ENCODE data around the gene TMEM8B.
"Not testable (repeated sequence)": the region's sequence is repeated elsewhere in the genome, so short reads cannot be mapped to it uniquely, and the experiment has no call there.

TMEM8B gene

GRCh38 chr9:35908504-35909125 lies 79.6 kb downstream of the TMEM8B start:
- no peak for DNase-seq

- DNase-seq: no peak
Measured at GRCh38 chr9:35909274-35909673, 80.2 kb downstream of the TMEM8B start, which contains the start of gene SPAAR. Gene SPAAR, plus strand, starts transcription at chr9:35909490. Its CDS starts 974 bp downstream, at chr9:35910464.

GRCh38 chr9:35909687-35910612 lies 80.9 kb downstream of the TMEM8B start:
- no peak for DNase-seq

GRCh38 chr9:35910613-35911359 lies 81.8 kb downstream of the TMEM8B start:
- DNase-seq: no peak

- no peak for DNase-seq
Measured at GRCh38 chr9:35911690-35912089, 82.7 kb downstream of the TMEM8B start.

- no peak for DNase-seq
Measured at GRCh38 chr9:35912791-35913400, 83.9 kb downstream of the TMEM8B start.

GRCh38 chr9:35913429-35913828 lies 84.4 kb downstream of the TMEM8B start:
- DNase-seq: not testable (repeated sequence)

GRCh38 chr9:35914301-35914807 lies 85.3 kb downstream of the TMEM8B start:
- no peak for DNase-seq

Data from NCI-H510A (cell line).